Measurements from ENCODE around the gene IFI27L2. TPM values are rescaled to one million over a fixed set of nuclear protein-coding genes. Genes with fewer than 3 reads are reported as not detected.

Gene IFI27L2
- total RNA-seq, 1 donor from 2014 or later = 28.5 TPM

GRCh38 chr14:94097091-94097490, 32.3 kb downstream of the IFI27L2 start:
- Mint-ChIP-seq H3K4me3 (no peak overlapping the region), H3K27me3 (ENCODE audit: low read depth) (no peaks in the 10 kb centered on the region), H3K36me3 (peaks cover 8% of the 10 kb centered on the region), H3K27ac (no peak overlapping the region), H3K9me3 (no peaks in the 10 kb centered on the region), H3K4me1 (no peaks in the 10 kb centered on the region)
- TF ChIP-seq CTCF (IDR thresholded peaks at IDR 0.05; ENCODE audit: unreplicated experiment) = no peak
- no peak for DNase-seq (ENCODE audit: low spot score in 2 of 2, unreplicated experiment in 2 of 2)

GRCh38 chr14:94093418-94093817, 36.0 kb downstream of the IFI27L2 start:
- no peak for DNase-seq (ENCODE audit: low spot score in 2 of 2, unreplicated experiment in 2 of 2)
- Mint-ChIP-seq H3K4me1 (no peaks in the 10 kb centered on the region), H3K27ac (no peak overlapping the region), H3K4me3 (no peak overlapping the region), H3K27me3 (ENCODE audit: low read depth) (no peaks in the 10 kb centered on the region), H3K9me3 (no peaks in the 10 kb centered on the region), H3K36me3 (peaks cover 6% of the 10 kb centered on the region)
- no peak for TF ChIP-seq CTCF (IDR thresholded peaks at IDR 0.05; ENCODE audit: unreplicated experiment)

DNA sequence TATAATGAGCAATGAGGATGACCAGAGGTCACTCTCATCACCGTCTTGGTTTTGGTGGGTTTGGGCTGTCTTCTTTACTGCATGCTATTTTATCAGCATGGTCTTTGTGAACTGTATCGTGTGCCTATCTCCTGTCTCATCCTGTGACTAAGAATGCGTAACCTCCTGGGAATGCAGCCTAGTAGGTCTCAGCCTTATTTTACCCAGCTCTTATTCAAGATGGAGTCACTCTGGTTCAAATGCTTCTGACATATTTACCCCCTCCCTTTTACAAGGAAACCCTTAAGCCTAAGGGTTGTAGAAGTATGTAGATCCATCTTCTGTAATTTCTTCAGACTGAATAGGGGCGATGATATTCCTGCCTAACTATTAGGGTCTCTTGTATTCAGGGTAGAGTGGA, 39.9 kb downstream of the IFI27L2 start:
- Mint-ChIP-seq H3K27ac (no peak overlapping the region), H3K36me3 (peaks cover 2% of the 10 kb centered on the region), H3K9me3 (peaks cover 5% of the 10 kb centered on the region), H3K4me1 (peaks cover 4% of the 10 kb centered on the region), H3K4me3 (no peak overlapping the region), H3K27me3 (ENCODE audit: low read depth) (no peaks in the 10 kb centered on the region)
- TF ChIP-seq CTCF (IDR thresholded peaks at IDR 0.05; ENCODE audit: unreplicated experiment) = no peak
- no peak for DNase-seq (ENCODE audit: low spot score in 2 of 2, unreplicated experiment in 2 of 2)

DNA sequence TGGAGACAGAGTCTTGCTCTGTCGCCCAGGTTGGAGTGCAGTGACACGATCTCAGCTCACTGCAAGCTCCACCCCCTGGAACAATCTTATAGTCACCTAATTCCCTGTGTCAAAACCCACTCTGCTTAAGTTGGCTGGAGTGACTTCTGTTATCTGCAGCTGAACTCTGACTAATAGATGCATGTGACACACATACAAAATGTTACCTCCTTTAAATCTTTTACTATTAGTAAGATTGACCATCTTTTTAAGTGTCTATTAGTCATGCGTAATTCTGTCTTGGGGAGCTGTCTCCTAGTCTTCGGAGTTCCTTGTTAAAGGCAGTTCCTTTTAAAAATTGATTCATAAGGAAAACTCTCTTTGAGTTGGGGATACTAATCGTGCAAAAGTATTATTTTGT, 40.9 kb downstream of the IFI27L2 start:
- Mint-ChIP-seq H3K36me3 (peaks cover 2% of the 10 kb centered on the region), H3K27me3 (ENCODE audit: low read depth) (no peaks in the 10 kb centered on the region), H3K4me3 (no peak overlapping the region), H3K27ac (no peak overlapping the region), H3K4me1 (peaks cover 6% of the 10 kb centered on the region), H3K9me3 (peaks cover 5% of the 10 kb centered on the region)
- no peak for TF ChIP-seq CTCF (IDR thresholded peaks at IDR 0.05; ENCODE audit: unreplicated experiment)
- DNase-seq (ENCODE audit: low spot score in 2 of 2, unreplicated experiment in 2 of 2) = no peak

DNA sequence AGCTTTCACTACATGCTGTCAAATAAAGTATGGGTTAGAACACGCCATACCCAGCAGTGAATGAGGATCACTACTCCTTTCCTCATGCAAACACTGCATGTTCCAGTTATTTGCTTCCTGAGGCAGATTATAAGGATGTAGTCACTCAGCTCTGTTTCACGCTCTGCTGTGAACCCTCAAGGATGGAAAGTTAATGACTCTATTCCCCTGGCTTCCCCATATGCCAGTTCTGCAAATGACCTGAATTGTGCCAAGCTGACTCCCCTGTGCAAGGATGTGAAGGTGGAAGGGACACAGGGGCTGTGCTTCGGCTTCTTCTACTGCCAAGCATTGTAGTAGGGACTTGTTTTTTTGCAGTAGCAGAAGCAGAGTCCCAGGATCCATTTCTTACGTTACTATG, 41.5 kb downstream of the IFI27L2 start:
- Mint-ChIP-seq H3K27me3 (ENCODE audit: low read depth) (no peaks in the 10 kb centered on the region), H3K4me3 (no peak overlapping the region), H3K36me3 (peaks cover 3% of the 10 kb centered on the region), H3K27ac (no peak overlapping the region), H3K9me3 (peaks cover 5% of the 10 kb centered on the region), H3K4me1 (peaks cover 6% of the 10 kb centered on the region)
- TF ChIP-seq CTCF (IDR thresholded peaks at IDR 0.05; ENCODE audit: unreplicated experiment) = no peak
- DNase-seq (ENCODE audit: low spot score in 2 of 2, unreplicated experiment in 2 of 2) = no peak

GRCh38 chr14:94081386-94081820, 48.0 kb downstream of the IFI27L2 start:
- no peak for TF ChIP-seq CTCF (IDR thresholded peaks at IDR 0.05; ENCODE audit: unreplicated experiment)
- Mint-ChIP-seq H3K36me3 (peaks cover 16% of the 10 kb centered on the region), H3K9me3 (peaks cover 5% of the 10 kb centered on the region), H3K27me3 (ENCODE audit: low read depth) (no peaks in the 10 kb centered on the region), H3K4me1 (peaks cover 41% of the 10 kb centered on the region), H3K27ac (peak overlapping the region; percentile 99), H3K4me3 (peak overlapping the region; percentile 99)
- DNase-seq (ENCODE audit: low spot score in 2 of 2, unreplicated experiment in 2 of 2) = no peak
